ENCODE measurements around the gene RBM18.

DNA sequence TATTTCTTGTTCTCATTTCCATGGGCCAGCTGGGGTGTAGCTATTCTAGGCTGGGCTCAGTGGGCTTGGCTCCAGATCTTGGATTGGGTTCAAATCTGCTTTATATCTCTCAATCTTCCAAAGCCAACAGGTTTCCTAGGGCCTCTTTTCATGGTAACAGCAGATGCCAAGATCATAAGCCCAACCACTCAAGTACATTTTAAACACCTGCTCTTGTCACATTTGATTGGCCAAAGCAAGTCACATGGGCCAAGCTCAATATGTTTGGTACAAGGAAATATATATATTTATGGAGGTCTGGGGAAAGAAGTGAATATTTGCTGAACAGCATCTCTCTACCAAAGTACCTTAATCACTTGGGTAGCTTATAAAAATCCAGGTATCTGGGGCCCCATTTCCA is 49.5 kb upstream of the RBM18 start:
- TF ChIP-seq CTCF (IDR thresholded peaks at IDR 0.05) (no peak), POLR2A (IDR thresholded peaks at IDR 0.05) (no peak)
